Heart right ventricle (tissue), 16 donors: ENCODE measurements around the gene SLC22A16. TPM values are rescaled to one million over a fixed set of nuclear protein-coding genes. Genes with fewer than 3 reads are reported as not detected.
A peak's percentile ranks its signal among the peaks of the same experiment; 100 is the strongest.

Source experiments
- ATAC-seq, 8 donors: fragments of 200-7000 bp; cut with Tn5 transposase; one replicate each; pipeline ENCODE4 v1.9.1; 2020; ENCODE audit warnings: mild to moderate bottlenecking in 8 of 8, moderate library complexity in 8 of 8, moderate number of reproducible peaks in 1 of 8
- DNase-seq, 2 donors: peaks; one replicate each; pipeline ENCODE4 v3.0.0-alpha.2; 2020
- H3K27ac ChIP-seq, 10 donors: fragments of 200-600 bp; sonication (generic) in 2 of 10; one replicate each; pipeline versions ENCODE4 v1.5.0 to v1.8.0; 2020 to 2022; ENCODE audit warnings: mild to moderate bottlenecking in 3 of 10
- H3K27me3 ChIP-seq, 7 donors: fragments of 200-600 bp; one replicate each; pipeline ENCODE4 v1.8.0; 2021 to 2022; ENCODE audit warnings: mild to moderate bottlenecking in 2 of 7
- H3K36me3 ChIP-seq, 9 donors: fragments of 200-600 bp; sonication (generic) in 1 of 9; one replicate each; pipeline versions ENCODE4 v1.5.0 to v1.8.0; 2020 to 2022; ENCODE audit warnings: mild to moderate bottlenecking in 2 of 9
- H3K4me1 ChIP-seq, 9 donors: fragments of 200-600 bp; sonication (generic) in 1 of 9; one replicate each; pipeline versions ENCODE4 v1.5.0 to v1.8.0; 2020 to 2022; ENCODE audit warnings: mild to moderate bottlenecking in 4 of 9
- H3K4me3 ChIP-seq, 10 donors: fragments of 200-600 bp; sonication (generic) in 2 of 10; one replicate each; pipeline versions ENCODE4 v1.5.0 to v1.8.0; 2020 to 2022; ENCODE audit warnings: mild to moderate bottlenecking in 7 of 10, moderate library complexity in 2 of 10
- H3K9me3 ChIP-seq, 11 donors: fragments of 200-600 bp in 10 of 11; sonication (generic) in 2 of 11; one replicate each; pipeline versions ENCODE4 v1.5.0 to v1.8.0; 2013 to 2022; ENCODE audit warnings: mild to moderate bottlenecking in 2 of 11, control low read depth in 1 of 11, moderate library complexity in 1 of 11
- whole genome bisulfite sequencing, 2 donors: extraction: QIAGEN DNeasy Blood & Tissue Kit; methylation state at CpG; one replicate each; pipeline ENCODE4 v1.1.7; 2013; ENCODE audit warnings: inconsistent platforms in 1 of 2; 5-methylcytosine and 5-hydroxymethylcytosine counted together
- intact Hi-C, 10 donors: fragments of 100-400 bp; cut with DNase I; formaldehyde crosslinking; loops; one replicate each; pipeline versions ENCODE4 v1.11.1 to v1.14.2; 2022
- polyA plus RNA-seq, 2 donors: library from polyadenylated mRNA; stranded (reverse); fragments of 200-250 nt; gene quantifications; one replicate each; pipeline ENCODE4 v1.2.3, GENCODE V29; 2013
- total RNA-seq, 10 donors: library from RNA; stranded (reverse); fragmentation: NEBNext Ultra II Directional in 3 of 10; extraction: Animal tissue kit (Norgen Biotek cat#: 25700) in 3 of 10; gene quantifications; one replicate each; pipeline versions ENCODE4 v1.2.1 to v1.2.4, GENCODE V29; 2021 to 2023
- TF ChIP-seq, protein P1 (sequence below), 9 donors: fragments of 200-600 bp; sonication (generic) in 2 of 9; IDR thresholded peaks; one replicate each; pipeline versions ENCODE4 v1.5.0 to v1.8.0; 2021 to 2022; ENCODE audit warnings: antibody characterized with exemption in 9 of 9, mild to moderate bottlenecking in 5 of 9, moderate library complexity in 1 of 9
- donor health status: Arrhythmogenic right ventricular cardiomyopathy.
- donor health status: ischemic (EF 13 %, LVEDD 7.1; RV severe dilation, severe dysfunction).
- donor health status: healthy with polysubstance abuse.
- donor health status: DM: no; HTN: yes; CAD: no.
- donor health status: DM: no; HTN: no; CAD: no.
- donor health status: ischemic (EF 25% LVEDD 6.9; RV normal size, moderate dysfunction).
- donor health status: ischemic (EF 25% LVEDD 5.7; RV mildly dilated, moderate dysfunction).
- donor health status: healthy.
- donor health status: DM: yes; HTN: yes; CAD: no.
- donor health status: Ischemic cardiomyopathy.
- donor health status: ischemic (EF 35%, LVEDD 5.7; RV mildly dilated, moderate dysfunction).
- donor health status: nonischemic (EF 11% LVEDD 7.7; RV severe dilation, severe dysfunction).
- donor health status: DM: yes; HTN: yes; CAD: no.
- donor health status: PGD.
- donor health status: ischemic (EF 29% LVEDD 5.4; RV normal size, mild dysfunction).
- donor health status: nonischemic (EF 23%, LVEDD 6.1; RV moderate dilation, normal function).

SLC22A16 gene
- total and polyA plus RNA-seq, 12 donors, result 0.09 to 1.9 (median 0.53) TPM; not detected in 9

- Histone ChIP-seq H3K4me1 (peaks cover 0 to 31% (median 8%) of the 10 kb centered on the region in 9 donors), H3K27ac (no peak overlapping the region), H3K36me3 (no peaks in the 10 kb centered on the region), H3K4me3 (no peak overlapping the region), H3K27me3 (peaks cover 0 to 5% (median 0%) of the 10 kb centered on the region in 7 donors), H3K9me3 (peaks cover 0 to 10% (median 0%) of the 10 kb centered on the region in 11 donors)
- TF ChIP-seq, protein P1, sequence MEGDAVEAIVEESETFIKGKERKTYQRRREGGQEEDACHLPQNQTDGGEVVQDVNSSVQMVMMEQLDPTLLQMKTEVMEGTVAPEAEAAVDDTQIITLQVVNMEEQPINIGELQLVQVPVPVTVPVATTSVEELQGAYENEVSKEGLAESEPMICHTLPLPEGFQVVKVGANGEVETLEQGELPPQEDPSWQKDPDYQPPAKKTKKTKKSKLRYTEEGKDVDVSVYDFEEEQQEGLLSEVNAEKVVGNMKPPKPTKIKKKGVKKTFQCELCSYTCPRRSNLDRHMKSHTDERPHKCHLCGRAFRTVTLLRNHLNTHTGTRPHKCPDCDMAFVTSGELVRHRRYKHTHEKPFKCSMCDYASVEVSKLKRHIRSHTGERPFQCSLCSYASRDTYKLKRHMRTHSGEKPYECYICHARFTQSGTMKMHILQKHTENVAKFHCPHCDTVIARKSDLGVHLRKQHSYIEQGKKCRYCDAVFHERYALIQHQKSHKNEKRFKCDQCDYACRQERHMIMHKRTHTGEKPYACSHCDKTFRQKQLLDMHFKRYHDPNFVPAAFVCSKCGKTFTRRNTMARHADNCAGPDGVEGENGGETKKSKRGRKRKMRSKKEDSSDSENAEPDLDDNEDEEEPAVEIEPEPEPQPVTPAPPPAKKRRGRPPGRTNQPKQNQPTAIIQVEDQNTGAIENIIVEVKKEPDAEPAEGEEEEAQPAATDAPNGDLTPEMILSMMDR (IDR thresholded peaks at IDR 0.05), result no peak
- DNase-seq, result no peak
- WGBS, 2 donors, result 68 to 72% methylated on average over 6 of the region's 6 CpGs
- ATAC-seq, result no peak
- intact Hi-C loops, result no loop called here
Observed at GRCh38 chr6:110419028-110419739, 57.2 kb downstream of the SLC22A16 start.

GRCh38 chr6:110418594-110418993 lies 57.8 kb downstream of the SLC22A16 start:
- DNase-seq (no peak), ATAC-seq (no peak)
- no peak overlapping the region for H3K4me3 ChIP-seq
- H3K36me3 ChIP-seq, result no peaks in the 10 kb centered on the region
- no peaks in the 10 kb centered on the region for H3K27me3 ChIP-seq
- H3K9me3 ChIP-seq, result peaks cover 0 to 10% (median 0%) of the 10 kb centered on the region in 11 donors
- intact Hi-C loops, result no loop called here
- WGBS, 2 donors, result 86 to 88% methylated on average over 3 of the region's 3 CpGs
- H3K4me1 ChIP-seq, result peaks cover 0 to 36% (median 13%) of the 10 kb centered on the region in 9 donors
- no peak overlapping the region for H3K27ac ChIP-seq
- TF ChIP-seq, protein P1 (IDR thresholded peaks at IDR 0.05), result no peak

DNA sequence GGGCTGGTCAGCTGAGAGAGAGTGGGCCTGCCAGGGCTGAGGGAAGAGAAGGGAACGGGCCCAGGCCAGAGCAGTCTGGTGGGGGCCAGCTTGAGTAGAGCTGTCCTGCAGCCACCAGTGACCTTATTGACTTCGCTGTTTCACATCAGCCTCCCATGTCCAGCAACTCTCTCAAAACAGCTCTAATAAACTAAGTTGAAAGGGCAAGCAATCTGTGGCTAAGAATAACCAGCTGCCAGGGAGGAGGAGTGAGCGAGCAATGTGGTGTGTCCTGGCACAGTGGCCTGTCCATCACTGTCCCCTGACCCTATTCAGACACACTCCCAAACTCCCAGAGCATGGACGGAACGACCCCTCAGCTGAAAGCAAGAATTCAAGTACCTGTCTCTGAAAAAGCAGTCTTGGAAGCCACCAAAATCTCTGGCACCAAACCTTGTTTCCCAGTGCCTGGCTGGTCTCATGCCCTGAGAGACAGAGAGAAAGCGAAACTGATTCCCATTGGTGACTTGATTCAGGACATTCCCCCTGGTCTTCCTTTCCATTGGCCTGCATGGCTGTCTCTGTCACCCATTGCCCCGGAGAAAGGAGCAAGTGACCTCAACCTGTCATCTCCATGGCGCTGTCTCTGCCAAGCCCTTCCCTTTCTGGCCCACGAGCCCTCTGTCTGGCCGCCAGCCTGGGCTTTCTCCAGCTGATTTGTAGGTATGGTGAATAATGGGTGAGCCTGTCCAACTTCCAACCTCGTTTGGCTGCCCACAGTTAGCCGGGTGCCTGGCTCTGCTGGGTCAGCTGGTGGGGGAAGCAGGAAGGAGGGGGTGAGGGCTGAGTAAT lies 61.1 kb downstream of the SLC22A16 start, which contains the start of gene DDO:
Gene DDO, minus strand, starts transcription at position 490 of the 831 bp plus-strand sequence. CDS start 2,113 bp downstream, outside the sequence.
- ATAC-seq (peak; percentile 89 to 98 (median 95)), DNase-seq (peak; percentile 82 to 85)
- Histone ChIP-seq H3K4me3 (peak within 1 kb of the TSS in 9 of 10 donors; percentile 31 to 56 (median 52)), H3K36me3 (no peaks in the 10 kb centered on the region), H3K27ac (peak within 1 kb of the TSS; percentile 66 to 94 (median 82)), H3K27me3 (no peaks in the 10 kb centered on the region), H3K4me1 (peaks cover 0 to 38% (median 13%) of the 10 kb centered on the region in 9 donors), H3K9me3 (no peaks in the 10 kb centered on the region)
- TF ChIP-seq, protein P1 (IDR thresholded peaks at IDR 0.05), result no peak
- intact Hi-C loops, result no loop called here
- WGBS, 2 donors, result 41 to 43% methylated on average over 12 of the region's 12 CpGs

- intact Hi-C loops, result no loop called here
- WGBS, 2 donors, result 48 to 54% methylated on average over 4 of the region's 4 CpGs
- H3K36me3 ChIP-seq, result peaks cover 0 to 3% (median 0%) of the 10 kb centered on the region in 9 donors
- H3K4me3 ChIP-seq, result peak overlapping the region in 9 of 10 donors; percentile 31 to 56 (median 52)
- H3K4me1 ChIP-seq, result peaks cover 0 to 38% (median 13%) of the 10 kb centered on the region in 9 donors
- H3K27me3 ChIP-seq, result no peaks in the 10 kb centered on the region
- H3K27ac ChIP-seq, result peak overlapping the region; percentile 66 to 94 (median 82)
- ATAC-seq (peak; percentile 19 to 72 (median 66)), DNase-seq (peak in 1 of 2 donors; percentile 29)
- TF ChIP-seq, protein P1 (IDR thresholded peaks at IDR 0.05), result no peak
- H3K9me3 ChIP-seq, result no peaks in the 10 kb centered on the region
Observed at GRCh38 chr6:110414669-110415068, 61.7 kb downstream of the SLC22A16 start.
